ENCODE data around the gene MMP24.
"Not testable (repeated sequence)": the region's sequence is repeated elsewhere in the genome, so short reads cannot be mapped to it uniquely, and the experiment has no call there.

MMP24 gene

GRCh38 chr20:35191419-35192117 is 34.9 kb upstream of the MMP24 start:
- no peak for TF ChIP-seq CTCF (IDR thresholded peaks at IDR 0.05; ENCODE audit: extremely low read depth, missing control alignments)
- no peak for DNase-seq (ENCODE audit: low spot score)

GRCh38 chr20:35192118-35192872 is 34.2 kb upstream of the MMP24 start:
- no peak for DNase-seq (ENCODE audit: low spot score)
- TF ChIP-seq CTCF (IDR thresholded peaks at IDR 0.05; ENCODE audit: extremely low read depth, missing control alignments): no peak

- not testable (repeated sequence) for DNase-seq (ENCODE audit: low spot score)
Observed at GRCh38 chr20:35193031-35193791, 33.3 kb upstream of the MMP24 start.

GRCh38 chr20:35196313-35196712 is 30.2 kb upstream of the MMP24 start:
- no peak for TF ChIP-seq CTCF (IDR thresholded peaks at IDR 0.05; ENCODE audit: extremely low read depth, missing control alignments)
- DNase-seq (ENCODE audit: low spot score): no peak

- no peak for DNase-seq (ENCODE audit: low spot score)
- no peak for TF ChIP-seq CTCF (IDR thresholded peaks at IDR 0.05; ENCODE audit: extremely low read depth, missing control alignments)
Observed at GRCh38 chr20:35199740-35200139, 26.8 kb upstream of the MMP24 start.

GRCh38 chr20:35200267-35200666 is 26.2 kb upstream of the MMP24 start:
- TF ChIP-seq CTCF (IDR thresholded peaks at IDR 0.05; ENCODE audit: extremely low read depth, missing control alignments): no peak
- no peak for DNase-seq (ENCODE audit: low spot score)

GRCh38 chr20:35201467-35201866 is 25.0 kb upstream of the MMP24 start:
- not testable (repeated sequence) for DNase-seq (ENCODE audit: low spot score)

- DNase-seq (ENCODE audit: low spot score): no peak
- TF ChIP-seq CTCF (IDR thresholded peaks at IDR 0.05; ENCODE audit: extremely low read depth, missing control alignments): no peak
Observed at GRCh38 chr20:35206802-35207201, 19.7 kb upstream of the MMP24 start.
